ENCODE measurements around the gene MKRN3.

The MKRN3 gene

GRCh38 chr15:23538648-23539047 lies 26.8 kb upstream of the MKRN3 start:
- TF ChIP-seq CTCF (IDR thresholded peaks at IDR 0.05; ENCODE audit: low read depth, low read length): no peak
- no peak overlapping the region for H3K4me3 ChIP-seq (replicated peaks in 1 of 2; ENCODE audit: low read depth in 2 of 2, low read length in 2 of 2)
- DNase-seq (ENCODE audit: low read depth in 2 of 2): no peak

- no peak for TF ChIP-seq CTCF (IDR thresholded peaks at IDR 0.05; ENCODE audit: low read depth, low read length)
- H3K4me3 ChIP-seq (replicated peaks in 1 of 2; ENCODE audit: low read depth in 2 of 2, low read length in 2 of 2): no peak overlapping the region
- no peak for DNase-seq (ENCODE audit: low read depth in 2 of 2)
Observed at GRCh38 chr15:23539892-23540291, 25.6 kb upstream of the MKRN3 start.

GRCh38 chr15:23546158-23546557 lies 19.3 kb upstream of the MKRN3 start:
- no peak overlapping the region for H3K4me3 ChIP-seq (replicated peaks in 1 of 2; ENCODE audit: low read depth in 2 of 2, low read length in 2 of 2)
- TF ChIP-seq CTCF (IDR thresholded peaks at IDR 0.05; ENCODE audit: low read depth, low read length): no peak
- DNase-seq (ENCODE audit: low read depth in 2 of 2): no peak

GRCh38 chr15:23548071-23548470 lies 17.4 kb upstream of the MKRN3 start:
- TF ChIP-seq CTCF (IDR thresholded peaks at IDR 0.05; ENCODE audit: low read depth, low read length): no peak
- no peak for DNase-seq (ENCODE audit: low read depth in 2 of 2)
- no peak overlapping the region for H3K4me3 ChIP-seq (replicated peaks in 1 of 2; ENCODE audit: low read depth in 2 of 2, low read length in 2 of 2)

GRCh38 chr15:23561914-23562313 lies 3.6 kb upstream of the MKRN3 start:
- no peak for DNase-seq (ENCODE audit: low read depth in 2 of 2)
- TF ChIP-seq CTCF (IDR thresholded peaks at IDR 0.05; ENCODE audit: low read depth, low read length): no peak
- H3K4me3 ChIP-seq (replicated peaks in 1 of 2; ENCODE audit: low read depth in 2 of 2, low read length in 2 of 2): no peak overlapping the region

GRCh38 chr15:23564821-23565394 lies 566 bp upstream of the MKRN3 start:
- no peak for TF ChIP-seq CTCF (IDR thresholded peaks at IDR 0.05; ENCODE audit: low read depth, low read length)
- H3K4me3 ChIP-seq (replicated peaks in 1 of 2; ENCODE audit: low read depth in 2 of 2, low read length in 2 of 2): peak overlapping the region in 1 of 2 donors; percentile 16
- DNase-seq (ENCODE audit: low read depth in 2 of 2): no peak

GRCh38 chr15:23566071-23566554 lies 639 bp downstream of the MKRN3 start:
- TF ChIP-seq CTCF (IDR thresholded peaks at IDR 0.05; ENCODE audit: low read depth, low read length): no peak
- peak overlapping the region; percentile 14 to 56 for H3K4me3 ChIP-seq (replicated peaks in 1 of 2; ENCODE audit: low read depth in 2 of 2, low read length in 2 of 2)
- DNase-seq (ENCODE audit: low read depth in 2 of 2): no peak
